Neuronal stem cell (in vitro differentiated cells): ENCODE results near the gene HAPLN3.

Experiments
- DNase-seq: peaks from one replicate; pipeline ENCODE4 v3.0.0-alpha.2; 2013; ENCODE audit warnings: low spot score
- H2AFZ ChIP-seq: one replicate; pipeline ENCODE4 v1.6.1; 2013; ENCODE audit warnings: mild to moderate bottlenecking, low read length, inconsistent platforms
- H2AK5ac ChIP-seq: 2 replicates; pipeline ENCODE4 v1.6.1; 2013; ENCODE audit warnings: low read depth, mild to moderate bottlenecking, inconsistent platforms, low read length, moderate library complexity, mixed read lengths
- H2BK120ac ChIP-seq: 2 replicates; pipeline ENCODE4 v1.6.1; 2013; ENCODE audit warnings: low read depth, mild to moderate bottlenecking, inconsistent platforms, low read length, moderate library complexity, mixed read lengths
- H2BK12ac ChIP-seq: one replicate; pipeline ENCODE4 v1.6.1; 2013; ENCODE audit warnings: low read length, inconsistent platforms
- H2BK15ac ChIP-seq: 2 replicates; pipeline ENCODE4 v1.6.1; 2013; ENCODE audit warnings: mild to moderate bottlenecking, low read length, inconsistent platforms, mixed read lengths
- H2BK5ac ChIP-seq: one replicate; pipeline ENCODE4 v1.6.1; 2013; ENCODE audit warnings: inconsistent platforms, mild to moderate bottlenecking, low read length, moderate library complexity
- H3K14ac ChIP-seq: one replicate; pipeline ENCODE4 v1.6.1; 2013; ENCODE audit warnings: low read length, inconsistent platforms
- H3K18ac ChIP-seq: 2 replicates; pipeline ENCODE4 v1.6.1; 2013; ENCODE audit warnings: low read length, inconsistent platforms
- H3K23ac ChIP-seq: 2 replicates; pipeline ENCODE4 v1.6.1; 2013; ENCODE audit warnings: low read depth, mild to moderate bottlenecking, mixed read lengths, low read length, inconsistent platforms; ENCODE audit not compliant: poor library complexity
- H3K27ac ChIP-seq: replicated peaks from 3 replicates; pipeline ENCODE4 v1.5.1; 2013; ENCODE audit warnings: low read length, inconsistent platforms
- H3K27me3 ChIP-seq, 3 experiments: 2 replicates each; pipeline ENCODE4 v1.6.1; 2013; ENCODE audit warnings: low read length in 3 of 3, mild to moderate bottlenecking in 2 of 3, inconsistent platforms in 1 of 3, low read depth in 1 of 3, mixed read lengths in 1 of 3, moderate library complexity in 1 of 3; ENCODE audit not compliant: control insufficient read depth in 3 of 3, insufficient read depth in 3 of 3
- H3K36me3 ChIP-seq, 2 donors: replicated peaks in 1 of 2; 2 replicates each; pipeline ENCODE4 v1.6.1; 2013; ENCODE audit warnings: low read length in 2 of 2; ENCODE audit not compliant: control insufficient read depth in 2 of 2, insufficient read depth in 2 of 2
- H3K4ac ChIP-seq: 2 replicates; pipeline ENCODE4 v1.6.1; 2013; ENCODE audit warnings: inconsistent platforms, mild to moderate bottlenecking, low read length, moderate library complexity
- H3K4me1 ChIP-seq, 2 donors: 1 replicate in 1 of 2; 2 replicates in 1 of 2; pipeline ENCODE4 v1.6.1; 2013; ENCODE audit warnings: low read length in 2 of 2, low read depth in 1 of 2; ENCODE audit not compliant: control insufficient read depth in 2 of 2, insufficient read depth in 1 of 2
- H3K4me2 ChIP-seq: one replicate; pipeline ENCODE4 v1.6.1; 2013; ENCODE audit warnings: mild to moderate bottlenecking, low read length, inconsistent platforms; ENCODE audit not compliant: insufficient read depth, poor library complexity, severe bottlenecking
- H3K4me3 ChIP-seq, 2 donors: 2 replicates each; pipeline ENCODE4 v1.5.1; 2013; ENCODE audit warnings: low read length in 2 of 2, mild to moderate bottlenecking in 2 of 2, inconsistent platforms in 1 of 2, moderate library complexity in 1 of 2
- H3K79me1 ChIP-seq: one replicate; pipeline ENCODE4 v1.6.1; 2013; ENCODE audit warnings: low read depth, mild to moderate bottlenecking, inconsistent platforms, low read length, moderate library complexity
- H3K9ac ChIP-seq: one replicate; pipeline ENCODE4 v1.6.1; 2013; ENCODE audit warnings: mild to moderate bottlenecking, low read depth, low read length, inconsistent platforms; ENCODE audit not compliant: poor library complexity
- H3K9me3 ChIP-seq, 2 donors: replicated peaks in 1 of 2; 2 replicates each; pipeline versions ENCODE3 to v1.6.1; 2013; ENCODE audit warnings: low read length in 2 of 2, mild to moderate bottlenecking in 2 of 2, inconsistent platforms in 1 of 2, low read depth in 1 of 2, mixed read lengths in 1 of 2, moderate library complexity in 1 of 2; ENCODE audit not compliant: control insufficient read depth in 2 of 2, insufficient read depth in 1 of 2
- H4K8ac ChIP-seq: one replicate; pipeline ENCODE4 v1.6.1; 2013; ENCODE audit warnings: low read depth, mild to moderate bottlenecking, inconsistent platforms, low read length, moderate library complexity
- H4K91ac ChIP-seq: one replicate; pipeline ENCODE4 v1.6.1; 2013; ENCODE audit warnings: low read length, low read depth, mild to moderate bottlenecking, inconsistent platforms; ENCODE audit not compliant: poor library complexity
- WGBS, 2 donors: extraction: QIAGEN DNeasy Blood & Tissue Kit; methylation state at CpG; one replicate each; pipeline ENCODE4 v1.1.7; 2013; ENCODE audit warnings: missing lambda C conversion rate in 2 of 2, mixed read lengths in 1 of 2; ENCODE audit not compliant: insufficient read length in 2 of 2, insufficient replicate concordance in 1 of 2; ENCODE audit errors: extremely low coverage in 2 of 2; 5-methylcytosine and 5-hydroxymethylcytosine counted together

The HAPLN3 gene

DNA sequence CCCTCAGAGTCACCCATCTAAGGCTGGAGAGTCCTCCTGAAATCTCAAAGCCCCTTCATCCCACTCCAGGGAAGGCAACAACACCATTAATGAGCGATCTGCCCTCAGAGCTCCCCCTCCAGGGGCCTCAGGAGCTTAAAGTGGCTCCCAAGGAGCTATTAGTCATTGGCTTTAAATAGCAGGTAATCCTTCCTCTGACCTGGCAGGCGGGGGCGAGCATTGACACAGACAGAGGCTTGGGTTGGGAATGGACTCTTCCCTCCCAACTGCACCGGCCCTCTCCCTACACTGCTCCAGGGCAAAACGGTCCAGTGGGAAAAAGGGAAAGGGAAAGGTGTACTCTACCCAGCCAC lies 16.4 kb upstream of the HAPLN3 start:
- Histone ChIP-seq H4K91ac (no peak overlapping the region), H3K79me1 (peaks cover 5% of the 10 kb centered on the region), H3K36me3 (peaks cover 15 to 46% of the 10 kb centered on the region in 2 donors), H3K18ac (no peak overlapping the region), H3K4me1 (peaks cover 4 to 19% of the 10 kb centered on the region in 2 donors), H3K9me3 (no peaks in the 10 kb centered on the region), H2BK12ac (no peak overlapping the region), H3K4me2 (peak overlapping the region; percentile 64), H3K4me3 (peak overlapping the region; percentile 73 to 79), H3K27me3 (no peaks in the 10 kb centered on the region), H2BK5ac (no peak overlapping the region), H4K8ac (no peak overlapping the region), H2AFZ (no peak overlapping the region), H2AK5ac (no peak overlapping the region), H2BK120ac (no peak overlapping the region), H3K9ac (no peak overlapping the region), H3K4ac (no peak overlapping the region), H3K27ac (no peak overlapping the region), H3K14ac (no peak overlapping the region), H2BK15ac (no peak overlapping the region), H3K23ac (no peak overlapping the region)
- DNase-seq, result no peak
- no CpG with 5 or more reads among the region's 5 CpGs for WGBS, 2 donors

DNA sequence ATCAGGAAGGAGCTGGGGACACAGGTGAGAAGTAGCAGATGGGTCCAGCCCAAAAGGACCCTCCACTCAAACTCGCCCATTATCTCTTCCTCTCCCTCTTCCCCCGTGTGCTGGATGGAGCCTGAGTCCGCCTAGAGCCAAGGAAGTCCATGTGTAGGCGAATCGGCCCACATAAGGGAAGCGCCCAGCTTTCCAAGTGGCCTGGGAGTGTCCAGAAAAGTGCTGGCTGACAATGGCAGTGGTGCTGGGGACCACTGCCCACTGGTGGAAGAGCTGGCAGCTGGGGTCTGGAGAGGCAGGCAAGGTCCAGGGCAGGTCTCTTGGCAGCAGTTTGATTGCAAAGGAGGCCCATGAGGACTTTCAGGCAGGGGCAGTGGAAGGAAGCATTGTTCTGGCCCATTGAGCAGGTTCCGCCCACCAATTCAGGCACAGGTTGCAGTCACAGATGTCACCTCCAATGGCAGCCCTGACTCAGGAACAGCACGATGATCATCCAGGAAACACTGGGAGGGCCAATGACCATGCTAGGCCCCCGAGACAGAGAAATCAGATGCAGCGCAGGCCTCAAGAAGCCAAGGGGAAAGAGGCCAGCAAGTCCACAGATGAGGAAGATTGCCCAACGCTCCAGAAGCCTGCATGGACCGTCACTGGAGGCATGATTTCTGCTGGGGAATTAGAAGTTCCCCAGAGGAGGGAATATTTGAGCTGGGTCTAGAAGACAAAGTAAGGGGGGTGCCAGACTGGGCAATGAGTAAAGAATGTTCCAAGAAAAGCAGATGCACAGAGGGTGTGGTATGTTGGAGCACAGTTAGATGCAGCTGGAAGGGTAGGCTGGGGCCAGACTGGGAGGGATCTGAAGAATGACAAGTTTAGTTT lies 14.8 kb upstream of the HAPLN3 start:
- no CpG with 5 or more reads among the region's 12 CpGs for WGBS, 2 donors
- H2AFZ ChIP-seq, result no peak overlapping the region
- H2AK5ac ChIP-seq, result no peak overlapping the region
- no peak overlapping the region for H4K91ac ChIP-seq
- H3K4me2 ChIP-seq, result no peak overlapping the region
- no peak overlapping the region for H3K23ac ChIP-seq
- peaks cover 7% of the 10 kb centered on the region for H3K79me1 ChIP-seq
- H2BK120ac ChIP-seq, result no peak overlapping the region
- H3K9ac ChIP-seq, result no peak overlapping the region
- no peak for DNase-seq
- no peaks in the 10 kb centered on the region for H3K27me3 ChIP-seq
- peaks cover 4 to 19% of the 10 kb centered on the region in 2 donors for H3K4me1 ChIP-seq
- H3K4ac ChIP-seq, result no peak overlapping the region
- H3K27ac ChIP-seq, result no peak overlapping the region
- H3K4me3 ChIP-seq, result no peak overlapping the region
- H3K36me3 ChIP-seq, result peaks cover 25 to 61% of the 10 kb centered on the region in 2 donors
- no peak overlapping the region for H4K8ac ChIP-seq
- H2BK12ac ChIP-seq, result no peak overlapping the region
- H3K18ac ChIP-seq, result no peak overlapping the region
- no peaks in the 10 kb centered on the region for H3K9me3 ChIP-seq
- no peak overlapping the region for H2BK5ac ChIP-seq
- no peak overlapping the region for H3K14ac ChIP-seq
- H2BK15ac ChIP-seq, result no peak overlapping the region

DNA sequence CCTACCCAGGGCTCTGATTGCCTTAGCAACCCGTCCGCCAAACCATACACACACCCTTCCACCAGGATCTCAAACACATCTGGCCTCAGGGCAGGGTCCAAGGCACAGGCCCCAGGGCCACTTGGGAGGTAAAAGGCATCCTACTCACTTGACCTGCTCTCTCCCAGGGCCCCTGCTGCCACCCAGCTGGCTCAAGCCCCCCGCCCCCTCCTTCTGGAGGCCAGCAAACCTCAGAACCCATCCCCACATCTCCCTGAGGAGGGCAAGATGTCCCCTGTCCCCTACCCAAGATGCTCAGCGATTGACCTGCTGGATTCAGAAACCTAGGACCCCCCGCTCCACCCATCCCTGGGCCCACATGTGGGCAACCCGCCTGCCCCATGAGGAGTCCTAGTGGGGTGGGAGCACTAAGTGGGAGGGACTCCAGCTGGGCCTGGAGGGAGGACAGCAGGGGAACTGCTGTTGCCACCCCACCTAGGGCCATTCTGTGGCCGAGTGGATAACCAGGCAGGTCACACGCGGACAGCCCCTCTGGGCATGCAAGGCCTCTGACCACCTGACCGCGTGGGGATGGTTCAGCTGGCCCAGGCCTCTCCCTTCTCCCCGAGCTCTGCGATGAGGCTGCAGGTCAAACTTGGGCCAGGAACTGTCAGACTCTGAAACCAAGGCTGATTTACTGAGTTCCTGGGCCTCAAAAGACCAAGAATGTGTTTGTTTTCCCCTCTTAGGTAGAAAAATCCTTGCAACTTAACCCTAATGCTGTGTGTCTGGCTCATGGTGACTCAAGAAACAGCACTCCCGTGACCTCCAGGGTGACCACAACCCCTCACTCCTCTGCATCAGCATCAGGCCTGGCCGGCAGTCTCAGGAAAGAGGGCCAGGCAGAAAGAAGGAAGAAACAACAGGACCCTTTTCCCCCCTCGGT lies 13.6 kb upstream of the HAPLN3 start:
- no peak for DNase-seq
- H2BK120ac ChIP-seq, result no peak overlapping the region
- H2AK5ac ChIP-seq, result no peak overlapping the region
- no peak overlapping the region for H4K91ac ChIP-seq
- H3K9me3 ChIP-seq, result no peaks in the 10 kb centered on the region
- no peak overlapping the region for H3K4me3 ChIP-seq
- H2BK15ac ChIP-seq, result no peak overlapping the region
- no peak overlapping the region for H3K23ac ChIP-seq
- H3K27ac ChIP-seq, result no peak overlapping the region
- peak overlapping the region; percentile 25 for H3K18ac ChIP-seq
- H3K4me2 ChIP-seq, result no peak overlapping the region
- H3K9ac ChIP-seq, result no peak overlapping the region
- H3K27me3 ChIP-seq, result no peaks in the 10 kb centered on the region
- H4K8ac ChIP-seq, result no peak overlapping the region
- H2BK5ac ChIP-seq, result no peak overlapping the region
- H2BK12ac ChIP-seq, result no peak overlapping the region
- peaks cover 4 to 18% of the 10 kb centered on the region in 2 donors for H3K4me1 ChIP-seq
- H2AFZ ChIP-seq, result no peak overlapping the region
- H3K36me3 ChIP-seq, result peaks cover 29 to 72% of the 10 kb centered on the region in 2 donors
- no peak overlapping the region for H3K4ac ChIP-seq
- H3K79me1 ChIP-seq, result peaks cover 7% of the 10 kb centered on the region
- H3K14ac ChIP-seq, result peak overlapping the region; percentile 2
- no CpG with 5 or more reads among the region's 16 CpGs for WGBS, 2 donors

DNA sequence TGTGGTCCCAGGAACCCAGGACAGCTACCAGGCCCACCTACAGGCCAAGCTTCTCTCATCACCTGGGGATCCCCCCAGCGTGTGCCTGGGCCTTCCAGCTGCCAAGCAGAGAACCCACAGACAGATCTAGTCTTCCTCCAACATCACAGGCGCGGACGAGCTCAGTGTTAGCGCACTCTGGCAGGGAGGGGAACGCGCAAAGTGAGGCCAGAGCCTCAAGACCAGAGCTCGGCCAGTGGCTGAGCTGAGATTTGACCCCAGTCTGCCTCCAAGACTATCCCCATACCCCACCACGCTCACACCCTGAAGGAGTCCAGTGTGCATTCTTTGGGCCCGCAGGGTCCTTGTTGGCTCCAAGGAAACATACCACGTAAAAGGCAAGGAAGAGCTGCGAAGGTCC lies 12.8 kb upstream of the HAPLN3 start:
- Histone ChIP-seq H3K27ac (no peak overlapping the region), H3K27me3 (no peaks in the 10 kb centered on the region), H3K23ac (peak overlapping the region; percentile 32), H3K4ac (no peak overlapping the region), H3K4me1 (peaks cover 4 to 15% of the 10 kb centered on the region in 2 donors), H2AK5ac (no peak overlapping the region), H3K9me3 (no peaks in the 10 kb centered on the region), H2AFZ (no peak overlapping the region), H4K91ac (no peak overlapping the region), H3K4me3 (no peak overlapping the region), H2BK15ac (no peak overlapping the region), H2BK5ac (no peak overlapping the region), H3K36me3 (peaks cover 33 to 77% of the 10 kb centered on the region in 2 donors), H2BK120ac (no peak overlapping the region), H3K18ac (no peak overlapping the region), H4K8ac (no peak overlapping the region), H3K14ac (no peak overlapping the region), H3K79me1 (peaks cover 7% of the 10 kb centered on the region), H2BK12ac (no peak overlapping the region), H3K9ac (no peak overlapping the region), H3K4me2 (no peak overlapping the region)
- DNase-seq, result no peak
- WGBS, 2 donors, result no CpG with 5 or more reads among the region's 12 CpGs
